Stimulated activated CD4-positive, alpha-beta T cell treated with anti-CD3 and anti-CD28 coated beads, Interleukin-1b, Interleukin-23, amount 100 ng/mL, for 48 hours (primary cell): ENCODE results near the gene CLOCK.

Experiments
- DNase-seq: peaks from one replicate; pipeline ENCODE4 v3.0.0-alpha.2; 2020

The CLOCK gene

GRCh38 chr4:55540271-55540670, 6.4 kb downstream of the CLOCK start:
- no peak for DNase-seq

- no peak for DNase-seq
Observed at GRCh38 chr4:55539658-55540057, 7.1 kb downstream of the CLOCK start.

GRCh38 chr4:55538531-55538930, 8.2 kb downstream of the CLOCK start:
- DNase-seq = no peak

- DNase-seq = no peak
Observed at GRCh38 chr4:55534306-55534705, 12.4 kb downstream of the CLOCK start.

GRCh38 chr4:55530691-55531090, 16.0 kb downstream of the CLOCK start:
- no peak for DNase-seq

GRCh38 chr4:55530167-55530566, 16.5 kb downstream of the CLOCK start:
- no peak for DNase-seq

- DNase-seq = no peak
Observed at GRCh38 chr4:55528491-55528890, 18.2 kb downstream of the CLOCK start.

- DNase-seq = no peak
Observed at GRCh38 chr4:55524844-55525571, 21.7 kb downstream of the CLOCK start.

GRCh38 chr4:55518442-55518841, 28.3 kb downstream of the CLOCK start:
- no peak for DNase-seq

- no peak for DNase-seq
Observed at GRCh38 chr4:55517526-55518229, 29.0 kb downstream of the CLOCK start.

GRCh38 chr4:55512922-55513571, 33.7 kb downstream of the CLOCK start:
- no peak for DNase-seq

- no peak for DNase-seq
Observed at GRCh38 chr4:55512077-55512476, 34.6 kb downstream of the CLOCK start.

- no peak for DNase-seq
Observed at GRCh38 chr4:55510685-55511084, 36.0 kb downstream of the CLOCK start.

- DNase-seq = no peak
Observed at GRCh38 chr4:55509266-55509665, 37.4 kb downstream of the CLOCK start.

GRCh38 chr4:55507612-55508011, 39.1 kb downstream of the CLOCK start:
- no peak for DNase-seq

- DNase-seq = no peak
Observed at GRCh38 chr4:55503169-55503568, 43.5 kb downstream of the CLOCK start.

GRCh38 chr4:55500072-55500471, 46.6 kb downstream of the CLOCK start:
- DNase-seq = no peak

GRCh38 chr4:55499495-55499894, 47.2 kb downstream of the CLOCK start:
- no peak for DNase-seq

GRCh38 chr4:55498051-55498450, 48.7 kb downstream of the CLOCK start:
- no peak for DNase-seq

GRCh38 chr4:55491486-55491885, 55.2 kb downstream of the CLOCK start:
- no peak for DNase-seq

GRCh38 chr4:55488716-55489115, 58.0 kb downstream of the CLOCK start:
- DNase-seq = no peak

- DNase-seq = no peak
Observed at GRCh38 chr4:55485821-55486220, 60.9 kb downstream of the CLOCK start.

GRCh38 chr4:55483315-55483714, 63.4 kb downstream of the CLOCK start:
- DNase-seq = no peak
